ENCODE data around the gene NUS1.
"Not testable (repeated sequence)": the region's sequence is repeated elsewhere in the genome, so short reads cannot be mapped to it uniquely, and the experiment has no call there.

The NUS1 gene

GRCh38 chr6:117674991-117675657 is at the start of gene NUS1:
Gene NUS1 (plus strand): TSS chr6:117675469. CDS start chr6:117675671, 202 bp downstream.
- DNase-seq = peak; percentile 99

- no peak for DNase-seq
Observed at GRCh38 chr6:117627533-117627932, 47.7 kb upstream of the NUS1 start.

GRCh38 chr6:117629119-117629660 is 46.1 kb upstream of the NUS1 start:
- DNase-seq = no peak

GRCh38 chr6:117637770-117638169 is 37.5 kb upstream of the NUS1 start:
- DNase-seq = no peak

- no peak for DNase-seq
Observed at GRCh38 chr6:117642976-117643375, 32.3 kb upstream of the NUS1 start.

GRCh38 chr6:117651984-117652383 is 23.3 kb upstream of the NUS1 start:
- not testable (repeated sequence) for DNase-seq

- no peak for DNase-seq
Observed at GRCh38 chr6:117653949-117654348, 21.3 kb upstream of the NUS1 start.

- no peak for DNase-seq
Observed at GRCh38 chr6:117655380-117655779, 19.9 kb upstream of the NUS1 start.

GRCh38 chr6:117666881-117667280 is 8.4 kb upstream of the NUS1 start:
- no peak for DNase-seq

GRCh38 chr6:117668736-117669135 is 6.5 kb upstream of the NUS1 start:
- DNase-seq = no peak

- DNase-seq = no peak
Observed at GRCh38 chr6:117674503-117674902, 766 bp upstream of the NUS1 start.

- DNase-seq = not testable (repeated sequence)
Observed at GRCh38 chr6:117675658-117676301, 511 bp downstream of the NUS1 start.

- DNase-seq = no peak
Observed at GRCh38 chr6:117676577-117677218, 1.4 kb downstream of the NUS1 start.

- no peak for DNase-seq
Observed at GRCh38 chr6:117677553-117678141, 2.4 kb downstream of the NUS1 start.

- DNase-seq = no peak
Observed at GRCh38 chr6:117681162-117681741, 6.0 kb downstream of the NUS1 start.

GRCh38 chr6:117684749-117685148 is 9.5 kb downstream of the NUS1 start:
- DNase-seq = no peak

- DNase-seq = no peak
Observed at GRCh38 chr6:117685359-117685758, 10.1 kb downstream of the NUS1 start.

GRCh38 chr6:117687021-117687648 is 11.9 kb downstream of the NUS1 start:
- no peak for DNase-seq

GRCh38 chr6:117689584-117689983 is 14.3 kb downstream of the NUS1 start:
- not testable (repeated sequence) for DNase-seq

GRCh38 chr6:117706504-117706903 is 31.2 kb downstream of the NUS1 start:
- no peak for DNase-seq

GRCh38 chr6:117706936-117707509 is 31.8 kb downstream of the NUS1 start:
- DNase-seq = not testable (repeated sequence)

- DNase-seq = no peak
Observed at GRCh38 chr6:117711369-117711768, 36.1 kb downstream of the NUS1 start.

Data from activated CD8-positive, alpha-beta memory T cell treated with anti-CD3 and anti-CD28 coated beads, Interleukin-2, amount 50 U/mL, for 48 hours (primary cell).